Hepatocyte (in vitro differentiated cells): ENCODE data around the gene TMEM38A. TPM values are rescaled to one million over a fixed set of nuclear protein-coding genes. Genes with fewer than 3 reads are reported as not detected.

ENCODE experiments used
- DNase-seq: peaks from one replicate; pipeline ENCODE4 v3.0.0-alpha.2; 2016; ENCODE audit warnings: low spot score
- H2AFZ ChIP-seq: fragments of 200-600 bp; sonication (generic); 2 replicates; pipeline ENCODE4 v1.6.0; 2016; ENCODE audit warnings: antibody characterized with exemption, mild to moderate bottlenecking
- H3K27ac ChIP-seq: fragments of 200-600 bp; sonication (generic); 2 replicates; pipeline ENCODE4 v1.5.1; 2016; ENCODE audit warnings: mild to moderate bottlenecking
- H3K27me3 ChIP-seq: fragments of 200-600 bp; sonication (generic); 2 replicates; pipeline ENCODE4 v1.6.1; 2016
- H3K36me3 ChIP-seq: fragments of 200-600 bp; sonication (generic); replicated peaks from 2 replicates; pipeline ENCODE4 v1.5.1; 2016; ENCODE audit warnings: low read depth; ENCODE audit not compliant: insufficient read depth
- H3K4me1 ChIP-seq: fragments of 200-600 bp; sonication (generic); 2 replicates; pipeline ENCODE4 v1.5.1; 2016; ENCODE audit warnings: mild to moderate bottlenecking, moderate library complexity; ENCODE audit not compliant: insufficient read depth
- H3K4me2 ChIP-seq: fragments of 200-600 bp; sonication (generic); 2 replicates; pipeline ENCODE4 v1.6.0; 2016
- H3K4me3 ChIP-seq: fragments of 200-600 bp; sonication (generic); 2 replicates; pipeline ENCODE4 v1.5.1; 2016; ENCODE audit warnings: mild to moderate bottlenecking
- H3K79me2 ChIP-seq: fragments of 200-600 bp; sonication (generic); 2 replicates; pipeline ENCODE4 v1.6.0; 2017; ENCODE audit warnings: mild to moderate bottlenecking
- H3K9me2 ChIP-seq: fragments of 200-600 bp; sonication (generic); replicated peaks from 2 replicates; pipeline ENCODE4 v1.6.0; 2017; ENCODE audit warnings: mild to moderate bottlenecking; ENCODE audit not compliant: insufficient read depth
- H3K9me3 ChIP-seq: fragments of 200-600 bp; sonication (generic); 2 replicates; pipeline ENCODE4 v1.5.1; 2016; ENCODE audit warnings: low read depth, mild to moderate bottlenecking
- H4K20me1 ChIP-seq: fragments of 200-600 bp; sonication (generic); 2 replicates; pipeline ENCODE4 v1.6.0; 2016; ENCODE audit warnings: mild to moderate bottlenecking; ENCODE audit not compliant: insufficient read depth, poor library complexity, severe bottlenecking
- CTCF ChIP-seq: fragments of 200-600 bp; sonication (generic); IDR thresholded peaks from 2 replicates; pipeline ENCODE4 v1.5.1; 2016; ENCODE audit warnings: antibody characterized with exemption, mild to moderate bottlenecking; ENCODE audit not compliant: poor library complexity
- EZH2 ChIP-seq: fragments of 200-600 bp; sonication (generic); IDR thresholded peaks from 2 replicates; pipeline ENCODE4 v1.6.1; 2016; ENCODE audit warnings: antibody characterized with exemption, mild to moderate bottlenecking, borderline replicate concordance
- EZH2phosphoT487 ChIP-seq: fragments of 200-600 bp; sonication (generic); IDR thresholded peaks from one replicate; pipeline ENCODE4 v1.6.1; 2018; ENCODE audit warnings: antibody characterized with exemption, mild to moderate bottlenecking, low read depth, moderate library complexity; ENCODE audit not compliant: unreplicated experiment, severe bottlenecking
- WGBS: methylation state at CpG from one replicate; pipeline ENCODE4 v1.1.6; 2016; ENCODE audit warnings: low lambda C conversion rate; ENCODE audit errors: missing lambda C conversion rate; 5-methylcytosine and 5-hydroxymethylcytosine counted together
- polyA plus RNA-seq: library from polyadenylated mRNA; unstranded; fragments of >200 nt; fragmentation: Nextera tagmentation; extraction: Ambion mirVana; gene quantifications from 2 replicates; pipeline ENCODE4 v1.2.1, GENCODE V29; 2016
- total RNA-seq: library from RNA; depleted of rRNA; stranded (reverse); fragments of >200 nt; gene quantifications from 2 replicates; pipeline ENCODE4 v1.2.3, GENCODE V29; 2014

TMEM38A gene
- total and polyA plus RNA-seq, 2 experiments from 2014 or later = 10.2 to 10.9 TPM

- no peak overlapping the region for H3K27ac ChIP-seq
- H3K9me3 ChIP-seq = no peaks in the 10 kb centered on the region
- TF ChIP-seq EZH2 = no peak
- TF ChIP-seq EZH2phosphoT487 = no peak
- TF ChIP-seq CTCF = no peak
- H3K79me2 ChIP-seq = peaks cover 100% of the 10 kb centered on the region
- H3K4me3 ChIP-seq = no peak overlapping the region
- no peaks in the 10 kb centered on the region for H3K36me3 ChIP-seq
- H3K4me1 ChIP-seq = no peaks in the 10 kb centered on the region
- 96% methylated on average over 5 of the region's 5 CpGs for WGBS
- H2AFZ ChIP-seq = no peak overlapping the region
- no peak overlapping the region for H3K4me2 ChIP-seq
- no peaks in the 10 kb centered on the region for H3K9me2 ChIP-seq
- no peak for DNase-seq
- no peaks in the 10 kb centered on the region for H3K27me3 ChIP-seq
- peaks cover 100% of the 10 kb centered on the region for H4K20me1 ChIP-seq
These were observed 40.9 kb upstream of the TMEM38A start for GRCh38 chr19:16620018-16620417.

GRCh38 chr19:16620584-16620983, 40.4 kb upstream of the TMEM38A start:
- no peak overlapping the region for H3K4me3 ChIP-seq
- no peak for DNase-seq
- WGBS = 80% methylated on average over 3 of the region's 3 CpGs
- H4K20me1 ChIP-seq = peaks cover 100% of the 10 kb centered on the region
- H3K9me3 ChIP-seq = no peaks in the 10 kb centered on the region
- no peak overlapping the region for H3K27ac ChIP-seq
- no peak overlapping the region for H2AFZ ChIP-seq
- no peaks in the 10 kb centered on the region for H3K4me1 ChIP-seq
- no peaks in the 10 kb centered on the region for H3K36me3 ChIP-seq
- TF ChIP-seq EZH2phosphoT487 (no peak), EZH2 (no peak), CTCF (no peak)
- peaks cover 100% of the 10 kb centered on the region for H3K79me2 ChIP-seq
- no peaks in the 10 kb centered on the region for H3K27me3 ChIP-seq
- no peak overlapping the region for H3K4me2 ChIP-seq
- H3K9me2 ChIP-seq = no peaks in the 10 kb centered on the region

- H3K9me2 ChIP-seq = no peaks in the 10 kb centered on the region
- no peaks in the 10 kb centered on the region for H3K36me3 ChIP-seq
- TF ChIP-seq EZH2phosphoT487 (no peak), CTCF (no peak), EZH2 (no peak)
- no peaks in the 10 kb centered on the region for H3K9me3 ChIP-seq
- H3K27me3 ChIP-seq = no peaks in the 10 kb centered on the region
- H3K79me2 ChIP-seq = peaks cover 100% of the 10 kb centered on the region
- no peak overlapping the region for H3K4me3 ChIP-seq
- DNase-seq = no peak
- H4K20me1 ChIP-seq = peaks cover 100% of the 10 kb centered on the region
- no peak overlapping the region for H2AFZ ChIP-seq
- H3K4me1 ChIP-seq = peaks cover 2% of the 10 kb centered on the region
- WGBS = 89% methylated on average over 7 of the region's 7 CpGs
- no peak overlapping the region for H3K27ac ChIP-seq
- H3K4me2 ChIP-seq = no peak overlapping the region
These were observed 39.7 kb upstream of the TMEM38A start for GRCh38 chr19:16621165-16621800.
